Measurements from ENCODE around the gene TMEM201. TPM values are rescaled to one million over a fixed set of nuclear protein-coding genes. Genes with fewer than 3 reads are reported as not detected.

TMEM201 gene
- total and polyA plus RNA-seq, 9 of the 15 experiments (the other 6 are each of a cell fraction or from before 2014, with no cell fraction given): 0.42 to 51.3 (median 7.4) TPM

- Histone ChIP-seq H3K4me1 (replicated peaks in 1 of 2; ENCODE audit: control insufficient read depth in 2 of 2, insufficient read depth in 2 of 2, low read length in 2 of 2) (peaks cover 14 to 40% of the 10 kb centered on the region in 2 experiments), H3K9me3 (replicated peaks; ENCODE audit: control insufficient read depth, insufficient read depth, low read depth, low read length) (no peaks in the 10 kb centered on the region), H3K4me2 (ENCODE audit: insufficient read depth, low read length) (peak overlapping the region; percentile 55), H3K9ac (ENCODE audit: insufficient read depth in 1 of 2, low read depth in 2 of 2, low read length in 2 of 2) (peak overlapping the region in 1 of 2 experiments; percentile 87; a peak in 2 of 4 replicates), H3K9me1 (ENCODE audit: control insufficient read depth, insufficient read depth, low read length) (no peaks in the 10 kb centered on the region), H3K4me3 (peak overlapping the region; percentile 48), H3K27ac (ENCODE audit: extremely low read depth, low read depth, low read length) (no peak overlapping the region), H2AFZ (ENCODE audit: low read depth, low read length) (peak overlapping the region; percentile 61), H3K27me3 (ENCODE audit: control insufficient read depth in 2 of 2, insufficient read depth in 2 of 2, low read length in 2 of 2) (peaks cover 6 to 9% of the 10 kb centered on the region in 2 experiments; a peak in 3 of 5 replicates), H3K79me2 (ENCODE audit: control insufficient read depth, insufficient read depth, low read length) (no peaks in the 10 kb centered on the region), H3K36me3 (ENCODE audit: control insufficient read depth, insufficient read depth, low read length) (no peaks in the 10 kb centered on the region), H4K20me1 (replicated peaks; ENCODE audit: control insufficient read depth, insufficient read depth, low read length) (no peaks in the 10 kb centered on the region)
- POLR2A ChIA-PET: interaction anchor here (0.7 to 1.7 kb wide), 2 partner anchors 11 to 25 kb away, joined by 3 to 6 read pairs; no protein-coding TSS in a partner anchor
- intact Hi-C loops (cut with micrococcal nuclease) (no loop called here), in situ Hi-C loops (cut with MboI) (no loop called here)
- WGBS (ENCODE audit: insufficient coverage, low coverage, missing lambda C conversion rate): 32% methylated on average over 48 of the region's 55 CpGs
- ATAC-seq (peak; percentile 48), FAIRE-seq (no peak), DNase-seq (ENCODE audit: extremely low read depth in 1 of 4, low spot score in 3 of 4) (peak in 3 of 4 experiments; percentile 36 to 55 (median 51))
- CTCF ChIA-PET (ENCODE audit: low intra/inter-chr PET ratio): no interaction called here
- BruUV-seq (replicated peaks): TSS peak; percentile 54
- TF ChIP-seq NCOR1 (IDR thresholded peaks at IDR 0.05) (no peak), SMAD1 (IDR thresholded peaks at IDR 0.05; ENCODE audit: low read depth, low read length, partially characterized antibody) (no peak), HOMEZ (CRISPR knock-in tag; IDR thresholded peaks at IDR 0.05) (no peak), ETV5 (CRISPR knock-in tag; IDR thresholded peaks at IDR 0.05; ENCODE audit: low read depth) (peak; percentile 26; the same call in 1 of the 2 replicates), GABPA (tag; conservative IDR thresholded peaks at IDR 0.05; ENCODE audit: low read depth) (peak; percentile 34; the same call in 1 of the 2 replicates), ZNF764 (CRISPR knock-in tag; IDR thresholded peaks at IDR 0.05; ENCODE audit: low read depth) (no peak), RNF219 (CRISPR knock-in tag; IDR thresholded peaks at IDR 0.05) (no peak), CREB1 (IDR thresholded peaks at IDR 0.05) (no peak), CREB1 (CRISPR knock-in tag; IDR thresholded peaks at IDR 0.05) (no peak), HMGXB4 (CRISPR knock-in tag; IDR thresholded peaks at IDR 0.05) (no peak), ZNF778 (CRISPR knock-in tag; IDR thresholded peaks at IDR 0.05) (no peak)
- TF ChIP-seq, protein P1, sequence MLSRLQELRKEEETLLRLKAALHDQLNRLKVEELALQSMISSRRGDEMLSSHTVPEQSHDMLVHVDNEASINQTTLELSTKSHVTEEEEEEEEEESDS (CRISPR knock-in tag; IDR thresholded peaks at IDR 0.05): no peak
- TF ChIP-seq, protein P2, sequence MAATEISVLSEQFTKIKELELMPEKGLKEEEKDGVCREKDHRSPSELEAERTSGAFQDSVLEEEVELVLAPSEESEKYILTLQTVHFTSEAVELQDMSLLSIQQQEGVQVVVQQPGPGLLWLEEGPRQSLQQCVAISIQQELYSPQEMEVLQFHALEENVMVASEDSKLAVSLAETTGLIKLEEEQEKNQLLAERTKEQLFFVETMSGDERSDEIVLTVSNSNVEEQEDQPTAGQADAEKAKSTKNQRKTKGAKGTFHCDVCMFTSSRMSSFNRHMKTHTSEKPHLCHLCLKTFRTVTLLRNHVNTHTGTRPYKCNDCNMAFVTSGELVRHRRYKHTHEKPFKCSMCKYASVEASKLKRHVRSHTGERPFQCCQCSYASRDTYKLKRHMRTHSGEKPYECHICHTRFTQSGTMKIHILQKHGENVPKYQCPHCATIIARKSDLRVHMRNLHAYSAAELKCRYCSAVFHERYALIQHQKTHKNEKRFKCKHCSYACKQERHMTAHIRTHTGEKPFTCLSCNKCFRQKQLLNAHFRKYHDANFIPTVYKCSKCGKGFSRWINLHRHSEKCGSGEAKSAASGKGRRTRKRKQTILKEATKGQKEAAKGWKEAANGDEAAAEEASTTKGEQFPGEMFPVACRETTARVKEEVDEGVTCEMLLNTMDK (IDR thresholded peaks at IDR 0.05; ENCODE audit: borderline replicate concordance, insufficient read depth, low read depth, low read length, poor library complexity, severe bottlenecking): no peak
These were observed 63.9 kb downstream of the TMEM201 start for GRCh38 chr1:9652379-9653209.

All from K562 (cell line).